ENCODE data around the gene FCER2. TPM values are rescaled to one million over a fixed set of nuclear protein-coding genes. Genes with fewer than 3 reads are reported as not detected.

Gene FCER2
- total and polyA plus RNA-seq, 2 of the 4 experiments (the other 2 are of a cell fraction) = not detected

GRCh38 chr19:7742575-7742974 is 40.6 kb upstream of the FCER2 start:
- in situ Hi-C loops (cut with MboI; ENCODE audit: low sequenced_read_pairs) (no loop called here), dilution Hi-C loops (cut with HindIII; ENCODE audit: low sequenced_read_pairs, unreplicated experiment) (no loop called here), intact Hi-C loops (cut with micrococcal nuclease) (no loop called here)
- Histone ChIP-seq H3K9me1 (ENCODE audit: insufficient read depth, low read length) (no peaks in the 10 kb centered on the region), H2AK5ac (ENCODE audit: low read depth, low read length) (no peak overlapping the region), H2AFZ (replicated peaks; ENCODE audit: low read length, poor library complexity) (no peak overlapping the region), H4K91ac (ENCODE audit: insufficient read depth, low read depth, low read length) (no peak overlapping the region), H3K9ac (ENCODE audit: low read depth, low read length) (no peak overlapping the region), H2BK20ac (ENCODE audit: low read depth, low read length) (no peak overlapping the region), H3K9me3 (ENCODE audit: control insufficient read depth, insufficient read depth, low read length) (no peaks in the 10 kb centered on the region), H2BK120ac (ENCODE audit: low read depth, low read length) (no peak overlapping the region), H3K36me3 (ENCODE audit: control insufficient read depth, insufficient read depth, low read length) (no peaks in the 10 kb centered on the region), H3K27ac (ENCODE audit: insufficient read depth, low read length) (no peak overlapping the region), H4K8ac (ENCODE audit: low read depth in 2 of 2, low read length in 2 of 2) (no peak overlapping the region), H4K20me1 (ENCODE audit: insufficient read depth, low read length) (no peaks in the 10 kb centered on the region), H3K18ac (ENCODE audit: low read depth, low read length) (no peak overlapping the region), H2AK9ac (replicated peaks; ENCODE audit: low read depth, low read length, poor library complexity) (no peak overlapping the region), H2BK5ac (ENCODE audit: low read depth, low read length, poor library complexity, severe bottlenecking) (no peak overlapping the region), H3K27me3 (ENCODE audit: control insufficient read depth, insufficient read depth, low read length) (peaks cover 9% of the 10 kb centered on the region), H3K4me2 (ENCODE audit: low read depth, low read length) (no peak overlapping the region), H3K4me3 (ENCODE audit: insufficient read depth, low read depth, low read length) (no peak overlapping the region), H3K4ac (ENCODE audit: low read depth, low read length) (no peak overlapping the region), H3K14ac (replicated peaks; ENCODE audit: low read depth, low read length) (no peak overlapping the region), H4K5ac (ENCODE audit: low read depth, low read length) (no peak overlapping the region), H3K56ac (ENCODE audit: extremely low read depth, insufficient read depth, low read length) (no peak overlapping the region), H2BK15ac (ENCODE audit: low read depth, low read length) (no peak overlapping the region), H3K23ac (ENCODE audit: low read depth, low read length) (no peak overlapping the region), H3K79me1 (ENCODE audit: low read depth in 1 of 2, low read length in 2 of 2) (no peaks in the 10 kb centered on the region), H3K4me1 (ENCODE audit: control insufficient read depth, insufficient read depth, low read length) (no peaks in the 10 kb centered on the region)
- CTCF ChIA-PET = no interaction called here
- POLR2A ChIA-PET (ENCODE audit: unreplicated experiment) = no interaction called here
- ATAC-seq (ENCODE audit: low read depth) = no peak
- DNase-seq = no peak
- BruUV-seq (replicated peaks) = no TSS peak
- no peak for TF ChIP-seq CTCF (conservative IDR thresholded peaks at IDR 0.05; ENCODE audit: low read depth, low read length)
- no peak for TF ChIP-seq NFE2L2 (IDR thresholded peaks at IDR 0.05; ENCODE audit: low read depth, low read length)
- no peak for TF ChIP-seq RFX5 (IDR thresholded peaks at IDR 0.05; ENCODE audit: low read depth, low read length)
- no peak for TF ChIP-seq ELK1 (IDR thresholded peaks at IDR 0.05; ENCODE audit: borderline replicate concordance, low read depth, low read length)
- no peak for TF ChIP-seq FOS (IDR thresholded peaks at IDR 0.05; ENCODE audit: low read depth, low read length)
- TF ChIP-seq CHD1 (IDR thresholded peaks at IDR 0.05; ENCODE audit: low read depth, low read length) = no peak
- WGBS, 2 experiments (ENCODE audit: extremely low coverage in 2 of 2, insufficient read length in 1 of 2) = no CpG with 5 or more reads among the region's 2 CpGs
